NB4 (cell line): Measurements from ENCODE around the gene PBXIP1.

ENCODE experiments used
- DNase-seq: peaks from one replicate; pipeline ENCODE4 v3.0.0; 2010; ENCODE audit warnings: low read depth
- H3K4me3 ChIP-seq: one replicate; pipeline ENCODE4 v1.5.1; 2011; ENCODE audit warnings: mild to moderate bottlenecking, low read depth, low read length, moderate library complexity
- MAX ChIP-seq: IDR thresholded peaks from 2 replicates; pipeline ENCODE4 v1.6.1; 2011; ENCODE audit warnings: low read depth, low read length
- MYC ChIP-seq: IDR thresholded peaks from 2 replicates; pipeline ENCODE4 v1.6.1; 2011; ENCODE audit warnings: low read depth, low read length
- POLR2A ChIP-seq: IDR thresholded peaks from 2 replicates; pipeline ENCODE4 v1.6.1; 2011; ENCODE audit warnings: mild to moderate bottlenecking; ENCODE audit not compliant: insufficient read length; ENCODE audit errors: extremely low read depth
- TF ChIP-seq, protein P1 (sequence below): IDR thresholded peaks from one replicate; pipeline ENCODE4 v1.5.1; 2012; ENCODE audit warnings: low read depth, low read length

PBXIP1 gene

DNA sequence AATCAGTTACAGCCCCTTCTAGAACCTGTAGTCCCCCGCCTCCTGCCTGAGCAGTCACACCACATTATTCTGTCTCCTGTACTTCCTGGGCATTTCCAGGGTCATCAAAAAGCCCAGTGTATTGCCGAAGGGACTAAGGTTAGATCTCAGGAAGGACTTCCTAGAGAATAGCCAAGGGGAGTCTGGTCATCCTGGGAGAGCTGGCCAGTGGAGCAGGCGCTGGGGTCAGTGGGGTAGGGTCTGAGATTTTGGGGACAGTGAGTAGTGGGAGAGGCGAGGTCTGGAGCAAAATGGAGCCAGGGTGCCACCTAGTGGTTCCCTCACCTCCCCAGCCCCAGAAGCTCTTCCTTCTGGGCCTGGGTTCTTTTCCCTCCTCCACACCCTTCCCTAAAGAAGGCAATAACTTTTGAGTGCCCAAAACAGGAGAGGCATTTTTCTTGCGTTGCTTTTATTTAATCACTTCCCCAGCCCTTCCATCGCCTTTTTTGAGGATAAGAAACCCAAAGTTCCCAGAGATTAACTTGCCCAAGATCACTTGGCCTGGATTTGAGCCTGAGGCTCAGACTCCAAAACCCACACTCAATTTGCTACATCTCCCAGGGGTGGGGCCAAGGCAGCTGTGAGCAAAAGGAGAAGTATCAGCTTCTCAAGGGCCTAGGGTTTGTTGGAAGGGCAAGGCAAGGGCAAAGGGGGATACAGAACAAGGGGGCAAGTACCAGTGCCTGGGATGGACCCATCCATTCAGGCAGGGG is 12.1 kb downstream of the PBXIP1 start:
- no peak overlapping the region for H3K4me3 ChIP-seq
- no peak for TF ChIP-seq MYC
- TF ChIP-seq, protein P1, sequence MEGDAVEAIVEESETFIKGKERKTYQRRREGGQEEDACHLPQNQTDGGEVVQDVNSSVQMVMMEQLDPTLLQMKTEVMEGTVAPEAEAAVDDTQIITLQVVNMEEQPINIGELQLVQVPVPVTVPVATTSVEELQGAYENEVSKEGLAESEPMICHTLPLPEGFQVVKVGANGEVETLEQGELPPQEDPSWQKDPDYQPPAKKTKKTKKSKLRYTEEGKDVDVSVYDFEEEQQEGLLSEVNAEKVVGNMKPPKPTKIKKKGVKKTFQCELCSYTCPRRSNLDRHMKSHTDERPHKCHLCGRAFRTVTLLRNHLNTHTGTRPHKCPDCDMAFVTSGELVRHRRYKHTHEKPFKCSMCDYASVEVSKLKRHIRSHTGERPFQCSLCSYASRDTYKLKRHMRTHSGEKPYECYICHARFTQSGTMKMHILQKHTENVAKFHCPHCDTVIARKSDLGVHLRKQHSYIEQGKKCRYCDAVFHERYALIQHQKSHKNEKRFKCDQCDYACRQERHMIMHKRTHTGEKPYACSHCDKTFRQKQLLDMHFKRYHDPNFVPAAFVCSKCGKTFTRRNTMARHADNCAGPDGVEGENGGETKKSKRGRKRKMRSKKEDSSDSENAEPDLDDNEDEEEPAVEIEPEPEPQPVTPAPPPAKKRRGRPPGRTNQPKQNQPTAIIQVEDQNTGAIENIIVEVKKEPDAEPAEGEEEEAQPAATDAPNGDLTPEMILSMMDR, result peak; percentile 85
- peak; percentile 84 for DNase-seq

DNA sequence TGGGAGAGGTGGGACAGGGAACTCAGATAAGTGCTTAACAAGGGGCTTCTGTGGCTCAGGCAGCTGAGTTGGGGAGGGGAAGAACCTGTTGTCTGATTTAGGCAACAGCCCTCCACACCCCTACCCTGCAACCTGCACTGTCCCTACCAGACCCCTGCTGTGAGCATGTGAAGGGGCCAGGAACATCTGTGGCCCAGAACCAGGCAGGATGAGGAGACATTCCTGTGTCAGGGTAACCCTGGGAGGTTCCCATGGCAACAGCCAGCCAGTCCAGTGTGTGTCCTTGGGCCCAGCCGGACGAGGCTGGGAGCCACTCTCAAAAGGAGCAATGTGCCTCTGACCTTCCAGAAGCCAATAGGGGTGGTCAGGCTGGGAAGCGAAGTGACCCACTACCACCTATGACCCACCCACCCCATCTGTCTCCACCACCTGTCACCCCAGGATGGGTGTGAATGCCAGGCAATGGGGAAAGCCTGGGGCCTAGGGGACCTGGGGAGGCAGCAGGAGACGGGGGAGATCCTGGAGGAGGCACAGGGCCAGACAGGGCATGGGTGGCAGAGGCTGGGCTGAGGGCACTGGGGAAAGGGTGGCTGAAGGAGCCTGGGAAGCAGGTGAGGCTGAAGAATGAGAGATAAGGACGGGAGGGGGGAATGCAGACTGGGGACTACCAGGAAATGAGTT is 14.4 kb downstream of the PBXIP1 start:
- DNase-seq, result no peak
- TF ChIP-seq MYC, result no peak
- TF ChIP-seq, protein P1, result no peak
- no peak for TF ChIP-seq POLR2A
- no peak for TF ChIP-seq MAX
- H3K4me3 ChIP-seq, result no peak overlapping the region

DNA sequence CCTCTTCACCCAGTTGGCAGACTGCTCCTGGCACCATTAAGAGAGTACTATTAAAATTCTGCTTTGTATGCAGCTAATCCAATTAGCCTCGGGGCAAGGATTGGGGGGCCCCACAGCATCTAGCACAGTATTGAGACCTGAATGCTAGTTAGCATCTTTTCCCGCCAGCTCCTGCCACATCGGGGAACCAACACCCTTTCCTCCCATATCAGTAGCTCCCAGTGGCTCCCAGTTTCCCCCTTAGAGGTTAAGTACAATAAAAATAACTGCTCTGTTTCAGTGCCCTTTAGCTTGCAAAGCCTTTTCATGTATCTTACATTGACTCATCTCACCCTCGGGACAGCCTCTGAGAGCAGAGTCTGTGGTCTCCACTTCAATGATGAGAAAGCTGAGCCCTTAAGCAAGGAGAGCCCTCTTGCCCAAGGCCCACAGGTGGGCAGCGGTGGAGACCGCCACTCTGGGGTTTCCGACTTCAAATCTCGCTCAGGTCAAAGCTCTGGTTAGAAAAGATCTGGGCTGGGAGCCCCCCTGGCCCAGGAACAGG is 15.2 kb downstream of the PBXIP1 start:
- TF ChIP-seq, protein P1, result no peak
- TF ChIP-seq MYC (no peak), MAX (no peak), POLR2A (no peak)
- DNase-seq, result peak; percentile 35
- H3K4me3 ChIP-seq, result no peak overlapping the region

DNA sequence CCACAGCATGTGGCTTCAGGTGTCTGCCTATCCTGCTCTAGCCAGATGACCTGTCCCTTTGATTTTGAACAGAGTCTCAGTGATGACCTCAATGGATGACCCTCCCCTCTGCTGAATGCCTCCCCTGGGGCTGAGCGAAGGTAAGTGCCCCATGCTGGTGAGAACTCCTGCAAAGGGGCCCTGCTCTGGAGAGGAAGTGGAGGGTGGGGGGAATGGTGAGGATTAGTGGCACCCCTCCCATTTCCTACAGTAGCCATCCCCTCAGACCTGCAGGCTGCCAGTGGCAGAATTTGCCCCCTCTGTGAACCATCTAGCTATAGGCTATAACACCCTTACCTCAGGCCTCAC is 15.7 kb downstream of the PBXIP1 start:
- no peak for DNase-seq
- TF ChIP-seq MAX, result no peak
- TF ChIP-seq POLR2A, result no peak
- no peak for TF ChIP-seq MYC
- TF ChIP-seq, protein P1, result no peak
- no peak overlapping the region for H3K4me3 ChIP-seq

DNA sequence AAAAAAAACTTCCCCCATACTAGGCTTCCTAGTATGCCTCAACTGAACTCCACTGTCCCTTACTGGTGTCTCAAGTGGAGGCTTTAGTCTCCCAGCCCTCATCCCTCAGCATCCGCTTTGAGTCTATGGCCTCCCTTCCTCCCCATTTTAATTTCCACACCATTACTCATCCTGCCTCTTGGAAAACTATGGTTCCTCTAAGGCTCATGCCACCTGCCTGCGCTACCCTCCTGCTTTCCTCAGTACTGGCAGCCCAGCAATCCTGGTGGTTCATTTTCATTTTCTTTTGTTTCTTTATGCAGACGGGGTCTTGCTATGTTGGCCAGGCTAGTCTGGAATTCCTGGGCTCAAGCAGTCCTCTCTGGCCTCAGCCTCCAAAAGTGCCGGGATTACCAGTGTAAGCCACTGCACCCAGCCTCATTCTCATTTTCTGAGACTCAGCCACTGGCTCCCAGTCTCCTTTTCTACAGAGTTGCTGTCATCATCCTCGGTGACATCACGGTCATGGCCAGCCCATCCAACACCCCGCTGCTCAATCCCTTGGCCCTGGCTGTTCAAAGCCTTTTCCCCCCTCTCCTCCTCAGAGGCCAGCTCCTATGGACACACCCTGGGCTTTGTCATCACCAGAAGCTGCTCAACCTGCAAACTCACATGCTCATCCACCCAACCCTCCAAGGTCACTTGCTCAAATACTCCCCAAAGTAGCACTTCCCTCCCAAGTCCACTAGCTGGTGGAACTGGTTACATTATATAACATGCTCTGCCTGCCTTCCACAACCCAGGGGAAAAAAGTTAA is 17.1 kb downstream of the PBXIP1 start:
- no peak for DNase-seq
- TF ChIP-seq, protein P1, result no peak
- TF ChIP-seq POLR2A (no peak), MYC (no peak), MAX (no peak)
- no peak overlapping the region for H3K4me3 ChIP-seq
